Retinal pigment epithelial cell (primary cell): ENCODE measurements around the gene C4B.
"Not testable (repeated sequence)": the region's sequence is repeated elsewhere in the genome, so short reads cannot be mapped to it uniquely, and the experiment has no call there.

Source experiments
- DNase-seq: peaks from one replicate; pipeline ENCODE4 v3.0.0-alpha.2; 2010; ENCODE audit warnings: low read depth
- H3K4me3 ChIP-seq: 2 replicates; pipeline ENCODE4 v1.5.1; 2011; ENCODE audit warnings: mild to moderate bottlenecking, low read length, control low read depth, moderate library complexity
- CTCF ChIP-seq: conservative IDR thresholded peaks from 2 replicates; pipeline ENCODE4 v1.5.1; 2011; ENCODE audit warnings: low read depth, low read length, control low read depth, inconsistent platforms

C4B gene

DNA sequence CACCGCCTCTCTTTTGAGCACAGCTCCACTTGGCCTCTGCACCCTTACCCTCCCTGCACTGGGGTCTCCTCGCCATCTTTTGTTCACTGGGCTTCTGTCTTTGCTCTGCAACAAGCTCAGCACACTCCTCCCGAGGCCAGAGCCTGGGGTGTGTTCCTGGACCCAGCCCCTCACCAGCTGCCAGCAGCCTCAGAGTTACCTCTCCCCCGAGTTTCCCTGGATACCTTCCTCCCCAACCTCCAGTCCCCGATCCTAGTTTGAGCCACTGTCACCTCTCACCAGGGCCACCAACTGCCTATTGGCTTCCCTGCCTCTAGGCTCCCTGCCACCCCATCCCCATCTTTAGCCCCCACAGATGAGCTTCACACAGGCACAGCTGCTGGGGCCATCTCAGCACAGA is 36.0 kb downstream of the C4B start:
- no peak for TF ChIP-seq CTCF
- no peak overlapping the region for H3K4me3 ChIP-seq
- DNase-seq = no peak

DNA sequence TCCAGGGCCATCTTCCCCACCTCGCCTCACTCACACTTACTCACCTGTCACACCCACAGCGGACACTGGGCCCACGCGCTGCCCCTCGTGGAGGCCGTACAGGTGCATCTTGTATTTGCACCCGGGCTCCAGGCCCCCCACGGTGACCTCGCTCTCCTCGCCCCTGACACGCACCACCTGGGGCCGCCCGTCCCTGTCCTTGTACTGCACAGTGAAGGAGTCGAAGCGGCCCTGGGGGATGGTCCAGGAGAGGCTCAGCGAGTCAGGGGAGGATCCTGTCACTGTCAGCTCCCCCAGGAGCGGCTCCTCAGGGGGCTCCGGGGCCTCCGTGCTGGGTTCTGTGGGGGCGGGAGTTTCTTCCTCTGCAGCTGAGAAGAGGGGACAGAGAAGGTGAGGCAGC is 38.0 kb downstream of the C4B start:
- not testable (repeated sequence) for H3K4me3 ChIP-seq, DNase-seq

DNA sequence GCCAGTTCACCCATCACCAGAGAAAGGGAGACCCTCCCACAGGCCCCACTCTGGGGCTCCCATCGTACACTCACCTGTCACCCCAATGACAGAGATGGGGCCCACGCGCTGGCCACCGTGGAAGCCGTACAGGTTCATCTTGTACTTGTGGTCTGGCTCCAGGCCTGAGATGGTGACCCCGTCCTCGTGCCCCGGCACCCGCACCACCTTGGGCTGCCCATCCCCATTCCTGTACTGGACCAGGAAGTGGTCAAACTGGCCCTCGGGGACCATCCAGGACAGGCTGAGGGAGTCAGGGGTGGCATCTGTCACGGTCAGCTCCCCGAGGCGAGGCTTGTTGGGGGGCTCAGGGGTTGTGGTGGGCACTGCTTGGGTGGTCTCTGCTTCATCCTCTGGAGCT is 38.7 kb downstream of the C4B start:
- not testable (repeated sequence) for H3K4me3 ChIP-seq, DNase-seq

DNA sequence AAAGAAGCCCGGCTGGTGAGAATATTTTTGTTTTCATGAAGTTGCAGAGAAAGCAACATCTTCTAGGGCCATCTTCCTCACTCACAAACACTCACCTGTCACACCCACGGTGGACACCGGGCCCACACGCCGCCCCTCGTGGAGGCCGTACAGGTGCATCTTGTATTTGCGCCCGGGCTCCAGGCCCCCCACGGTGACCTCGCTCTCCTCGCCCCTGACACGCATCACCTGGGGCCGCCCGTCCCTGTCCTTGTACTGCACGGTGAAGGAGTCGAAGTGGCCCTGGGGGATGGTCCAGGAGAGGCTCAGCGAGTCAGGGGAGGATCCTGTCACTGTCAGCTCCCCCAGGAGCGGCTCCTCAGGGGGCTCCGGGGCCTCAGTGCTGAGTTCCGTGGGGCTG is 41.2 kb downstream of the C4B start:
- H3K4me3 ChIP-seq, DNase-seq: not testable (repeated sequence)

- no peak for TF ChIP-seq CTCF
These were observed 41.7 kb downstream of the C4B start for GRCh38 chr6:32056254-32056653.

GRCh38 chr6:32057966-32058365 is 43.4 kb downstream of the C4B start:
- no peak for TF ChIP-seq CTCF
- H3K4me3 ChIP-seq = no peak overlapping the region
- DNase-seq = no peak

More at GRCh38 chr6:32056254-32056653, 41.7 kb downstream of the C4B start:
- no peak for DNase-seq
- no peak overlapping the region for H3K4me3 ChIP-seq

- TF ChIP-seq CTCF = no peak
- DNase-seq = no peak
- H3K4me3 ChIP-seq = no peak overlapping the region
These were observed 43.9 kb downstream of the C4B start for GRCh38 chr6:32058511-32058963.

DNA sequence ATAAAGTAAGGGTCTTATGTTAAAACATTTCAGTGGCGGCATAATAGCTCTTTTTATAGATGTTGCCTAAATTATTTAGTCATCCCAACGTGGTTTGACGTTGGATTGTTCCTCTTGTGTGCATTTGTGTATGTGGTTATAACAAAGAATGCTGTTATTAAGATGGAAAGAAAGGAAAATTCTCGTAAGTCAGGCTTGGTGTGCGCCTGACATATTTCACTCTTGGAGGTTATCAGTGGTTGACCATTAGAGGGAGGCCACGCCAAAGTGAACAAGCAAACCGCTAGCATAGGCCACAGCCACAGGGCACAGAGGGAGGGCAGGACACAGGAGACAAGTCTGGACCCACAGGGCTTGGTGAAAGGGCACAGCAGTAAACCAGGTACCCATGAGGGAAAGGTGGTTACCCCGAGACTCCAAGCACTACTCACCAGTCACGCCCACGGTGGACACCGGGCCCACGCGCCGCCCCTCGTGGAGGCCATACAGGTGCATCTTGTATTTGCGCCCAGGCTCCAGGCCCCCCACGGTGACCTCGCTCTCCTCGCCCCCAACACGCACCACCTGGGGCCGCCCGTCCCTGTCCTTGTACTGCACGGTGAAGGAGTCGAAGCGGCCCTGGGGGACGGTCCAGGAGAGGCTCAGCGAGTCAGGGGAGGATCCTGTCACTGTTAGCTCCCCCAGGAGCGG is 46.5 kb downstream of the C4B start:
- H3K4me3 ChIP-seq = no peak overlapping the region

More for the DNA sequence above, 46.5 kb downstream of the C4B start:
- no peak for TF ChIP-seq CTCF
- DNase-seq = no peak
